PC-3 (cell line): ENCODE data around the gene LCNL1. TPM values are rescaled to one million over a fixed set of nuclear protein-coding genes. Genes with fewer than 3 reads are reported as not detected.

Experiments
- ATAC-seq: fragments of 200-7000 bp; cut with Tn5 transposase; 2 replicates; pipeline ENCODE4 v1.9.1; 2020; ENCODE audit warnings: mild to moderate bottlenecking, moderate library complexity
- BruUV-seq: library from RNA; stranded (reverse); fragments of 400-500 nt; replicated peaks from 2 replicates; lab custom pipeline; 2021; lab: Mats Ljungman, UMichigan
- CTCF ChIA-PET: fragments of 300-600 bp; sonication (Branson Sonifier 250); formaldehyde crosslinking; loops from one replicate; lab custom pipeline; 2022; ENCODE audit warnings: antibody characterized with exemption; lab: Charles Lee
- POLR2A ChIA-PET: fragments of 300-600 bp; sonication (Branson Sonifier 250); formaldehyde crosslinking; loops from one replicate; lab custom pipeline; 2022; ENCODE audit warnings: antibody characterized with exemption; ENCODE audit not compliant: unreplicated experiment; lab: Charles Lee
- DNase-seq: peaks from one replicate; pipeline ENCODE4 v3.0.0-alpha.2; 2015
- H2AFZ ChIP-seq: fragments of 300-600 bp; sonication (generic); 2 replicates; pipeline ENCODE4 v1.6.0; 2016; ENCODE audit warnings: antibody characterized with exemption, low read length
- H3F3A ChIP-seq: fragments of 300-600 bp; sonication (generic); one replicate; pipeline ENCODE4 v1.6.0; 2017; ENCODE audit warnings: antibody characterized with exemption, low read length, control low read depth, mild to moderate bottlenecking; ENCODE audit not compliant: unreplicated experiment
- H3K27ac ChIP-seq: fragments of 300-600 bp; sonication (generic); 2 replicates; pipeline ENCODE4 v1.5.1; 2016; ENCODE audit warnings: mild to moderate bottlenecking, low read length
- H3K27me3 ChIP-seq: fragments of 300-600 bp; sonication (generic); 2 replicates; pipeline ENCODE4 v1.6.1; 2016; ENCODE audit warnings: low read length, mixed read lengths
- H3K36me3 ChIP-seq: fragments of 300-600 bp; sonication (generic); 2 replicates; pipeline ENCODE4 v1.6.1; 2016; ENCODE audit warnings: low read depth, mixed run types, low read length, mixed read lengths
- H3K4me1 ChIP-seq: fragments of 300-600 bp; sonication (generic); 2 replicates; pipeline ENCODE4 v1.5.1; 2016; ENCODE audit warnings: low read length; ENCODE audit not compliant: insufficient read depth
- H3K4me2 ChIP-seq: fragments of 300-600 bp; sonication (generic); 2 replicates; pipeline ENCODE4 v1.6.0; 2016; ENCODE audit warnings: low read length
- H3K4me3 ChIP-seq: fragments of 300-600 bp; sonication (generic); 2 replicates; pipeline ENCODE4 v1.5.1; 2016; ENCODE audit warnings: mild to moderate bottlenecking, low read length, mixed read lengths
- H3K79me2 ChIP-seq: fragments of 300-600 bp; sonication (generic); 2 replicates; pipeline ENCODE4 v1.6.1; 2017; ENCODE audit warnings: low read length, mixed read lengths
- H3K9ac ChIP-seq: fragments of 300-600 bp; sonication (generic); 2 replicates; pipeline ENCODE4 v1.6.0; 2016; ENCODE audit warnings: mild to moderate bottlenecking, low read length
- H3K9me2 ChIP-seq: fragments of 300-600 bp; sonication (generic); replicated peaks from 2 replicates; pipeline ENCODE4 v1.6.1; 2016; ENCODE audit warnings: mixed run types, low read length, mixed read lengths
- H3K9me3 ChIP-seq: fragments of 300-600 bp; sonication (generic); 2 replicates; pipeline ENCODE4 v1.6.1; 2016; ENCODE audit warnings: low read length, mixed read lengths
- H4K20me1 ChIP-seq: fragments of 300-600 bp; sonication (generic); 2 replicates; pipeline ENCODE4 v1.6.1; 2016; ENCODE audit warnings: low read length, mixed read lengths
- CTCF ChIP-seq: fragments of 300-600 bp; sonication (generic); conservative IDR thresholded peaks from 2 replicates; pipeline ENCODE4 v1.5.1; 2017; ENCODE audit warnings: antibody characterized with exemption, low read depth, mild to moderate bottlenecking, low read length
- EZH2 ChIP-seq: fragments of 300-600 bp; sonication (generic); IDR thresholded peaks from one replicate; pipeline ENCODE4 v1.6.1; 2017; ENCODE audit warnings: antibody characterized with exemption, mild to moderate bottlenecking, low read length; ENCODE audit not compliant: unreplicated experiment
- EZH2phosphoT487 ChIP-seq: fragments of 300-600 bp; sonication (generic); IDR thresholded peaks from 2 replicates; pipeline ENCODE4 v1.6.1; 2018; ENCODE audit warnings: mild to moderate bottlenecking, antibody characterized with exemption, low read length, borderline replicate concordance
- intact Hi-C: fragments of 100-400 bp; cut with micrococcal nuclease; formaldehyde crosslinking; loops from 2 replicates; pipeline ENCODE4 v1.9.0; 2023
- total RNA-seq: library from RNA; depleted of rRNA; stranded (reverse); fragments of >200 nt; gene quantifications from 2 replicates; pipeline ENCODE4 v1.2.3, GENCODE V29; 2014

The LCNL1 gene
- total RNA-seq, 1 experiment from 2014 or later: not detected

- intact Hi-C loops: loop anchor here (2.0 kb wide), 1 partner anchor 58 kb away; the partner anchor contains the start of gene TRAF2
- no TSS peak for BruUV-seq
- POLR2A ChIA-PET: interaction anchor here (0.6 kb wide), 1 partner anchor 219 kb away, joined by 5 read pairs; no protein-coding TSS in a partner anchor
- Histone ChIP-seq H3K4me1 (peaks cover 10% of the 10 kb centered on the region; the same call in 1 of the 2 replicates), H4K20me1 (no peaks in the 10 kb centered on the region), H3K27me3 (no peaks in the 10 kb centered on the region), H3K4me2 (peak within 1 kb of the TSS; percentile 98), H3K36me3 (no peaks in the 10 kb centered on the region; the same call in 1 of the 2 replicates), H3F3A (no peaks in the 10 kb centered on the region), H3K79me2 (peaks cover 26% of the 10 kb centered on the region), H3K9ac (peak within 1 kb of the TSS; percentile 83), H2AFZ (no peak within 1 kb of the TSS), H3K4me3 (peak within 1 kb of the TSS; percentile 71), H3K9me2 (no peaks in the 10 kb centered on the region), H3K27ac (no peak within 1 kb of the TSS), H3K9me3 (no peaks in the 10 kb centered on the region)
- CTCF ChIA-PET: interaction anchor here (1.1 kb wide), 1 partner anchor 52 kb away, joined by 3 read pairs; the partner anchor contains the start of gene CLIC3
- ATAC-seq (peak; percentile 69), DNase-seq (peak; percentile 91)
- TF ChIP-seq EZH2: no peak
- peak; percentile 77 for TF ChIP-seq CTCF
Measured at GRCh38 chr9:136944519-136945332, 38.1 kb upstream of the LCNL1 start, which contains the start of the genes C8G and FBXW5. TSS of gene C8G (plus strand) at chr9:136945243. CDS start at chr9:136945321, 78 bp downstream. TSS of gene FBXW5 (minus strand) at chr9:136944738. CDS start at chr9:136944083, 655 bp downstream.

- no peak for DNase-seq
- POLR2A ChIA-PET: no interaction called here
- no peak for TF ChIP-seq EZH2
- no peak for TF ChIP-seq EZH2phosphoT487
- no peak for TF ChIP-seq CTCF
- no TSS peak for BruUV-seq
- no peak overlapping the region for H3K9ac ChIP-seq
- H3F3A ChIP-seq: no peaks in the 10 kb centered on the region
- CTCF ChIA-PET: no interaction called here
- H3K4me3 ChIP-seq: no peak overlapping the region
- no peaks in the 10 kb centered on the region for H4K20me1 ChIP-seq
- intact Hi-C loops: loop anchor here (2.0 kb wide), 1 partner anchor 59 kb away; the partner anchor contains the start of gene TRAF2
- no peak overlapping the region for H2AFZ ChIP-seq
- no peak overlapping the region for H3K27ac ChIP-seq
- peaks cover 26% of the 10 kb centered on the region for H3K79me2 ChIP-seq
- H3K9me2 ChIP-seq: no peaks in the 10 kb centered on the region
- ATAC-seq: no peak
- H3K4me2 ChIP-seq: no peak overlapping the region
- H3K9me3 ChIP-seq: no peaks in the 10 kb centered on the region
- peaks cover 15% of the 10 kb centered on the region for H3K4me1 ChIP-seq
- H3K36me3 ChIP-seq: no peaks in the 10 kb centered on the region; the same call in 1 of the 2 replicates
- H3K27me3 ChIP-seq: no peaks in the 10 kb centered on the region
Measured at GRCh38 chr9:136945333-136946227, 37.2 kb upstream of the LCNL1 start.
